PC-3 (cell line): Measurements from ENCODE around the gene RPTN. TPM values are rescaled to one million over a fixed set of nuclear protein-coding genes. Genes with fewer than 3 reads are reported as not detected.

Experiments used
- ATAC-seq: fragments of 200-7000 bp; cut with Tn5 transposase; 2 replicates; pipeline ENCODE4 v1.9.1; 2020; ENCODE audit warnings: mild to moderate bottlenecking, moderate library complexity
- BruUV-seq: library from RNA; stranded (reverse); fragments of 400-500 nt; replicated peaks from 2 replicates; lab custom pipeline; 2021; lab: Mats Ljungman, UMichigan
- CTCF ChIA-PET: fragments of 300-600 bp; sonication (Branson Sonifier 250); formaldehyde crosslinking; loops from one replicate; lab custom pipeline; 2022; ENCODE audit warnings: antibody characterized with exemption; lab: Charles Lee
- POLR2A ChIA-PET: fragments of 300-600 bp; sonication (Branson Sonifier 250); formaldehyde crosslinking; loops from one replicate; lab custom pipeline; 2022; ENCODE audit warnings: antibody characterized with exemption; ENCODE audit not compliant: unreplicated experiment; lab: Charles Lee
- DNase-seq: peaks from one replicate; pipeline ENCODE4 v3.0.0-alpha.2; 2015
- H2AFZ ChIP-seq: fragments of 300-600 bp; sonication (generic); 2 replicates; pipeline ENCODE4 v1.6.0; 2016; ENCODE audit warnings: antibody characterized with exemption, low read length
- H3F3A ChIP-seq: fragments of 300-600 bp; sonication (generic); one replicate; pipeline ENCODE4 v1.6.0; 2017; ENCODE audit warnings: antibody characterized with exemption, low read length, control low read depth, mild to moderate bottlenecking; ENCODE audit not compliant: unreplicated experiment
- H3K27ac ChIP-seq: fragments of 300-600 bp; sonication (generic); 2 replicates; pipeline ENCODE4 v1.5.1; 2016; ENCODE audit warnings: mild to moderate bottlenecking, low read length
- H3K27me3 ChIP-seq: fragments of 300-600 bp; sonication (generic); 2 replicates; pipeline ENCODE4 v1.6.1; 2016; ENCODE audit warnings: low read length, mixed read lengths
- H3K36me3 ChIP-seq: fragments of 300-600 bp; sonication (generic); 2 replicates; pipeline ENCODE4 v1.6.1; 2016; ENCODE audit warnings: low read depth, mixed run types, low read length, mixed read lengths
- H3K4me1 ChIP-seq: fragments of 300-600 bp; sonication (generic); 2 replicates; pipeline ENCODE4 v1.5.1; 2016; ENCODE audit warnings: low read length; ENCODE audit not compliant: insufficient read depth
- H3K4me2 ChIP-seq: fragments of 300-600 bp; sonication (generic); 2 replicates; pipeline ENCODE4 v1.6.0; 2016; ENCODE audit warnings: low read length
- H3K4me3 ChIP-seq: fragments of 300-600 bp; sonication (generic); 2 replicates; pipeline ENCODE4 v1.5.1; 2016; ENCODE audit warnings: mild to moderate bottlenecking, low read length, mixed read lengths
- H3K79me2 ChIP-seq: fragments of 300-600 bp; sonication (generic); 2 replicates; pipeline ENCODE4 v1.6.1; 2017; ENCODE audit warnings: low read length, mixed read lengths
- H3K9ac ChIP-seq: fragments of 300-600 bp; sonication (generic); 2 replicates; pipeline ENCODE4 v1.6.0; 2016; ENCODE audit warnings: mild to moderate bottlenecking, low read length
- H3K9me2 ChIP-seq: fragments of 300-600 bp; sonication (generic); replicated peaks from 2 replicates; pipeline ENCODE4 v1.6.1; 2016; ENCODE audit warnings: mixed run types, low read length, mixed read lengths
- H3K9me3 ChIP-seq: fragments of 300-600 bp; sonication (generic); 2 replicates; pipeline ENCODE4 v1.6.1; 2016; ENCODE audit warnings: low read length, mixed read lengths
- H4K20me1 ChIP-seq: fragments of 300-600 bp; sonication (generic); 2 replicates; pipeline ENCODE4 v1.6.1; 2016; ENCODE audit warnings: low read length, mixed read lengths
- EZH2 ChIP-seq: fragments of 300-600 bp; sonication (generic); IDR thresholded peaks from one replicate; pipeline ENCODE4 v1.6.1; 2017; ENCODE audit warnings: antibody characterized with exemption, mild to moderate bottlenecking, low read length; ENCODE audit not compliant: unreplicated experiment
- EZH2phosphoT487 ChIP-seq: fragments of 300-600 bp; sonication (generic); IDR thresholded peaks from 2 replicates; pipeline ENCODE4 v1.6.1; 2018; ENCODE audit warnings: mild to moderate bottlenecking, antibody characterized with exemption, low read length, borderline replicate concordance
- intact Hi-C: fragments of 100-400 bp; cut with micrococcal nuclease; formaldehyde crosslinking; loops from 2 replicates; pipeline ENCODE4 v1.9.0; 2023
- total RNA-seq: library from RNA; depleted of rRNA; stranded (reverse); fragments of >200 nt; gene quantifications from 2 replicates; pipeline ENCODE4 v1.2.3, GENCODE V29; 2014
- TF ChIP-seq, protein P1 (sequence below): fragments of 300-600 bp; sonication (generic); conservative IDR thresholded peaks from 2 replicates; pipeline ENCODE4 v1.5.1; 2017; ENCODE audit warnings: antibody characterized with exemption, low read depth, mild to moderate bottlenecking, low read length

RPTN gene
- total RNA-seq, 1 experiment from 2014 or later: not detected

DNA sequence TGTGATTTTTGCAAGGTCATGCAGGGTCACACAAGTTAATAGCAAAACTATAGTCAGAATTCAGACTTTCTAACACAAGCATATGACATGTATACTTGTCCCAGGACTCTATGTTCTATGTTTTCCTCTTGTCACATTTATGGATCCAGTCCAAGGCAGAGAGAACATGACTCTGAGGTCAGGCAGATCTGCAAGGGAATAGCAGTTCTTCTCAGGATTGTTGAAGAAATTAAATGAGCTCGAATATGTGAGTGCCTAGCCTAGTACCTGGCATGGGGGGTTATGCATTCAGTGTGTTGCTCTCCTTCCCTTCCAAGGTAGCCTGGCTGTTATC, 9.5 kb upstream of the RPTN start:
- no TSS peak for BruUV-seq
- ChIA-PET CTCF (no interaction called here), POLR2A (no interaction called here)
- no peak overlapping the region for H3K27ac ChIP-seq
- H2AFZ ChIP-seq: no peak overlapping the region
- H4K20me1 ChIP-seq: no peaks in the 10 kb centered on the region
- no peaks in the 10 kb centered on the region for H3K36me3 ChIP-seq
- H3K4me1 ChIP-seq: peaks cover 17% of the 10 kb centered on the region; the same call in 1 of the 2 replicates
- no peak for DNase-seq
- intact Hi-C loops: no loop called here
- H3K9ac ChIP-seq: no peak overlapping the region
- no peaks in the 10 kb centered on the region for H3F3A ChIP-seq
- no peaks in the 10 kb centered on the region for H3K9me2 ChIP-seq
- H3K4me3 ChIP-seq: no peak overlapping the region
- H3K4me2 ChIP-seq: no peak overlapping the region
- no peak for ATAC-seq
- peaks cover 24% of the 10 kb centered on the region for H3K27me3 ChIP-seq
- no peaks in the 10 kb centered on the region for H3K79me2 ChIP-seq
- H3K9me3 ChIP-seq: no peaks in the 10 kb centered on the region
- no peak for TF ChIP-seq EZH2phosphoT487
- TF ChIP-seq, protein P1, sequence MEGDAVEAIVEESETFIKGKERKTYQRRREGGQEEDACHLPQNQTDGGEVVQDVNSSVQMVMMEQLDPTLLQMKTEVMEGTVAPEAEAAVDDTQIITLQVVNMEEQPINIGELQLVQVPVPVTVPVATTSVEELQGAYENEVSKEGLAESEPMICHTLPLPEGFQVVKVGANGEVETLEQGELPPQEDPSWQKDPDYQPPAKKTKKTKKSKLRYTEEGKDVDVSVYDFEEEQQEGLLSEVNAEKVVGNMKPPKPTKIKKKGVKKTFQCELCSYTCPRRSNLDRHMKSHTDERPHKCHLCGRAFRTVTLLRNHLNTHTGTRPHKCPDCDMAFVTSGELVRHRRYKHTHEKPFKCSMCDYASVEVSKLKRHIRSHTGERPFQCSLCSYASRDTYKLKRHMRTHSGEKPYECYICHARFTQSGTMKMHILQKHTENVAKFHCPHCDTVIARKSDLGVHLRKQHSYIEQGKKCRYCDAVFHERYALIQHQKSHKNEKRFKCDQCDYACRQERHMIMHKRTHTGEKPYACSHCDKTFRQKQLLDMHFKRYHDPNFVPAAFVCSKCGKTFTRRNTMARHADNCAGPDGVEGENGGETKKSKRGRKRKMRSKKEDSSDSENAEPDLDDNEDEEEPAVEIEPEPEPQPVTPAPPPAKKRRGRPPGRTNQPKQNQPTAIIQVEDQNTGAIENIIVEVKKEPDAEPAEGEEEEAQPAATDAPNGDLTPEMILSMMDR: no peak
- TF ChIP-seq EZH2: no peak

DNA sequence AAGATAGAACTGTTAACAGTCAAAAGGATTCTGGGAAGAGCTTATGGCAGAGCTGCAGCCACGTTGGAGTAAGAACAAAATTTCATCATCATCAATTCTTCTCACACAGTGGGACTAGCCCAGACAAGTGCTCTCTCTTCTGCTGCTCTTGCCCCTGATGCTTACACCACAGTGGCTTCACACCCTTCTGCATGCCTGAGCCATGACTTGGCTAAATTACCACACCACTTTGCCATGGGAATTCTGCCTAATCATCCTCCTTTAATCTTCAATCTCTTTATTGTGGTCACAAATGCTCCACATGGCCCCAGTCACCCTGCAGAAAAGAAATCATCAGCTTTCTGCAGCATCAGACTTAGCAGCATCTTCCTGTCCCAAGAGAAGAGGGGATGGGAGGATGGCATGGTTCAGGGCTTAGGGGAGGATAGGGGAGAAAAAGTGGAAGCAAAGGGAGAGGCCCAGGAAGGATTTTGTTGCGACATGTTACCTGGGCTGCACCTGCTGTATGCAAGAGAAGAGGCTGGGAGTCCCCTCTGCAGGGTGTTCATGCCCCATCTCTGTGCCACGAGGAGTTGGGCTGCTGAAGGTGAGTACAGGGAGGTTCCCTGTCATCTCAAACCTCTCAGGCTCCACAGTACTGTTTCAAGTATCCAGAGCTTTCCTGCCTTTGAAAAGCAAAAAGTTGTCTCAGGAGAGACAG, 9.0 kb upstream of the RPTN start:
- no peaks in the 10 kb centered on the region for H3K9me2 ChIP-seq
- peak; percentile 46 for DNase-seq
- no peaks in the 10 kb centered on the region for H3K36me3 ChIP-seq
- H3K9me3 ChIP-seq: no peaks in the 10 kb centered on the region
- no peak overlapping the region for H3K27ac ChIP-seq
- no peaks in the 10 kb centered on the region for H3F3A ChIP-seq
- intact Hi-C loops: no loop called here
- no peaks in the 10 kb centered on the region for H3K79me2 ChIP-seq
- no peaks in the 10 kb centered on the region for H4K20me1 ChIP-seq
- no peak overlapping the region for H3K9ac ChIP-seq
- H3K4me3 ChIP-seq: no peak overlapping the region
- no peak overlapping the region for H3K4me2 ChIP-seq
- peaks cover 24% of the 10 kb centered on the region for H3K27me3 ChIP-seq
- H3K4me1 ChIP-seq: peaks cover 22% of the 10 kb centered on the region
- ChIA-PET CTCF (no interaction called here), POLR2A (no interaction called here)
- no peak for TF ChIP-seq EZH2
- no peak for TF ChIP-seq EZH2phosphoT487
- H2AFZ ChIP-seq: no peak overlapping the region
- no peak for ATAC-seq
- BruUV-seq: no TSS peak

DNA sequence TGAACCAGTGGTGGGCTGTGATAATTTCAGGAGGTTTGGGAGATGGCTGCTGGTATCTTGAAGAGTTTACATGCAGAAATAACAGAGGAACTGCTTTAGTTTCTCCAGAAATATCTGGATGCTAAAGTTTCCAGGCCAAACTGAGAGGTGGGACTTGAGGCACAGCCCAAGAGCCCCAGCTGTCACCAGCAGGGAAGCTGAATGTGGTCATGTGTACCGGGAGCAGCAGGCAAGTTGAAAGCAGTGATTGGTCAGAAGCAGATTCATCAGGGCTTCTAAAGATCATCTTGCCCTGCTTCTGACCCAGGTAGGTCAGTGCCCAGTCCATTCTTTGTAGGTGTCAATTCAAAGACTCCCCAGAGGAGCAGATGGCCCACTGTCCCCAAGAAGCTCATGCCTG, 7.9 kb upstream of the RPTN start:
- Histone ChIP-seq H3K9me2 (no peaks in the 10 kb centered on the region), H3K9me3 (no peaks in the 10 kb centered on the region), H3F3A (no peaks in the 10 kb centered on the region), H3K4me2 (no peak overlapping the region), H4K20me1 (no peaks in the 10 kb centered on the region), H3K36me3 (no peaks in the 10 kb centered on the region), H3K79me2 (no peaks in the 10 kb centered on the region), H3K27me3 (peaks cover 14% of the 10 kb centered on the region), H3K27ac (no peak overlapping the region), H3K9ac (no peak overlapping the region), H3K4me3 (no peak overlapping the region), H2AFZ (no peak overlapping the region), H3K4me1 (peaks cover 30% of the 10 kb centered on the region)
- ChIA-PET POLR2A (no interaction called here), CTCF (no interaction called here)
- BruUV-seq: no TSS peak
- no peak for TF ChIP-seq EZH2phosphoT487
- no peak for TF ChIP-seq EZH2
- TF ChIP-seq, protein P1: no peak
- intact Hi-C loops: no loop called here
- no peak for ATAC-seq
- no peak for DNase-seq
